ENCODE measurements around the gene CSNK2A3.
A peak's percentile ranks its signal among the peaks of the same experiment; 100 is the strongest.
"Not testable (repeated sequence)": the region's sequence is repeated elsewhere in the genome, so short reads cannot be mapped to it uniquely, and the experiment has no call there.

Gene CSNK2A3

DNA sequence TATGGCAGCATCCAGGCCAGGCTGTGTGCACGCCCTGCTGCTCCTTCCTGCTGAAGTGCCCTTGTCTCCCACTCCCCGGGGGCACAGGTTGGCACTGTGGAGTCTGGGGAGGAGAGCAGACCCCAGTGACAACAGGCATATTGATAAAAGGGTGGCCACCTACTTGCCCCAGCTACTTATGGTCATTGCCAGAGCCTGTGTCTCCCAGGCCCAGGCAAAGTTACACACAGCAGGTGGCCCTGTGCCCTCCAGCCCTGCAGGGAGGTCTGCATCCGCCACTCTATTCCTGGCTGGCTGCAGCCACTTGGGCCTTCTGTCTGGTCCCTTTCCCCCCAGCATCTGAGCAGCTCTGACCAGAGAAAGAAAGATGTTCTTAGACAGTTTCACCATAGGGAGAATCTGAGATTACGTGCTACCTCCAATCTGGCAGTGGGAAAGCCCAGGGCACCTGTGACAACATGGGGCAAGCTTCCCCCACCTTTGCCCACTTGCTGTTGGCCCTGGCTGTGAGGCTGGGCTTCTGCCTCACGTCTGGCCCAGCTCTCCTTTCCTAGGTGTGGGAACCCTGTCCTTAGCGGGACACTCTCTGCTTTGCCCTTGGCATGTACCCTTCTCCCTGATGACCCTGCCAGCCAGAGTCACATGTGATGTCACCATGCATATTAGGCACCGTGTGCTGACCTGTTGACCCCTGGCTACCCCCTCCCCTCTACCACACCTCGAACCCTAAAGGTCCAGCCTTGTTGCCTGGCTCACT lies 25.3 kb upstream of the CSNK2A3 start:
- no peak for DNase-seq

DNA sequence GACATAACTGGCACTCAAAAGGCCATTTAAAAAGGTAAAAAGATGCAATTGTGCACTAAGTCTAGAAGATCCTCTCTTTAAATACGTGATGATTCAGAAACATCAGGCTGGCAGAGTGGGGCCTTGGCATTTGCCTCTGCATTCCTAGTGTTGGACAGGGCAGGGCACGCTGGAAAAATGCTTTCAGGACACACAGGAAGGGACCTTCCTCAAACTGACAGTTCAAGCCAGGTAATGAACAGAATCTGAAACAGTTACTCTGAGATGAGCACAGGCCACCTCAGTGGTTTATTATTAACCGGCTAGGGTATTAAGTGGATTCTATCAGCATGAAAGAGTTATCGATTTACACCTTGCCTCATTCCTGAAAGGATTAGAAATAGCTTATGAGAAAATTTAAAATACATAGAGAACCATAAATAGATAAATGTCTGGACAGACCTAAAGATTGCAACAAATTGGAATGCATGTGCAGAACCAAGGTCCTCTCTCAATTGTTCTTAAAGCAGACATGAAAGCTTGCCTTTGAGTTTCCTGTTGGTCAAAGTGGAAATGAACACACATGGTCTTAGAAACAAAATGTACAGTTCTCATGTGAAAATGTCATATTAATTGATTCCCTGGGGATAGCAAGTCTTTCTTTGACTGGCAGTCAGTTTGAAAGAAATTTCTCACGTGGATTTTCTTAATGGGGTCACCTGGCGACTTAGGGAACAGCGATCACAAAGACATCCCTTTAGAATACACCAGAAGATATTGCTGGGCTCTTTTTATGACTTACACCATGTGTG lies 21.5 kb upstream of the CSNK2A3 start:
- DNase-seq, result no peak

DNA sequence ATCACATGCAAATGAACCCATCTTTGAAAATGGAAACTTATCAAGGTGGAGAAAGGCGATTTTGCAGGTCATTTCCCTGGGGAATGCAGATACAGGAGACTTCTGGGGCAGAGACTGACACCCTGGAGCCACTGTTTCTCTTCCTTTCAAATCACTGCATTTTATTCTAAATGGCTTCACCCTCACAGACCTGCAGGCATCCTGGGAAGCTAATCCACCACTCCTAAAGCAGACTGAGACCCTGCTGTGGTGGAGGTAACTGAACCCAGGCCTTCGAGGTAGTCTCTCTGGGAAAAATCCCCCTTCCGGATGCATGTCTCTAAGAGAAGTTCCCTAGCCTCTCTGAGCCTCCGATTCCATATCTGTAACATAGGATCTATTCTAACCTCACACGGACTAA lies 20.9 kb upstream of the CSNK2A3 start:
- DNase-seq, result no peak

- no peak for DNase-seq
Measured at GRCh38 chr11:11372461-11372860, 19.4 kb upstream of the CSNK2A3 start.

GRCh38 chr11:11370962-11371303 lies 17.9 kb upstream of the CSNK2A3 start:
- no peak for DNase-seq

DNA sequence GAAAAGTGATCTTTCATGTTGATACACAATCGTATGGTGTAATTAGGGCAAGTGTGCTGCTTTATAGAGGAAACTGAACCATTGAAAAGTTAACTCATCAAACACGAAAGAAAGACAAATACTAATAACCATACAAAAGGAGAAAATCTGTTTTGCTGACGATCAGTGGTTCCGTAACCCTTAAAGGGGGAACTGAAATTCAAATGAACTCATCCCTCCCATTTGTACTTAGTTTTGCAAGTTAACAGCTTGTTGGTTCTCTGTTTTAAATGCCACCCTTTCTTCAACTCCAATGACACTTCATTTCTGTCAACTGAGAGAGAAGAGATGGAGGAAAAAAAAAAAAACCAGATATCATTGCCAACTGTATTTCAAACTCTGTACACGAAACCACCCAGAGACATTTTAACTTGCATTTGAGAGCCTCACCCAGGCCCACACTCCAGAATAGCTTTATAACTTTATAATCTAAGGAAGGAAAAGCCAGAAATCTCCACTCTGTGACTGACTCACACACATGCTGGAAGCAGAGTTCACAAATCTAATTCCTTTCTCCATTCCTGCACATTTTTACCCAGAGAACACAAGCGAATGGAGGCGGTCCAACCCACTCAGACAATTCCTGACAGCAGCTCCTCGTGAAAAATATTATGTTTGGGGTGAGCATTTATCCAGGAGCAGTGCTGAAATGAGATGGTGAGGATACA lies 17.4 kb upstream of the CSNK2A3 start:
- DNase-seq, result no peak

DNA sequence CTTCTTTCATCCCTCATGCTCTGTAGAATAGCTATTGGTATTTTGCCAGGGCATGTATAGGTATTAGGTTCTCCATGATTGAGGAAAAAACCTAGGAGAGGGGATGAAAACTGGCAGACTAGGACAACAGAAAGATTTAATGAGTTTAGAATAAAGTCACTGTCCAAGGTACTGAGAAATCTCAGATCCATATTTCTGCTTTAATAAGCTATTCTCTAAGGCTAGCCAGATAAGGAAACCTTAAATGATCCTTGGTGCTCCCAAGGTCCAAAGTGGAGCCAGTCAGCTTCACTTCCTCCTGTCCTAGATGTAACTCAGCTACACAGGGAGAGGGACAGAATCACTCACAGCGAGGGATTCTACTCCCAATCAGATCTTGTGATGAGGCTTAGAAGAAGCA lies 13.7 kb upstream of the CSNK2A3 start:
- no peak for DNase-seq

DNA sequence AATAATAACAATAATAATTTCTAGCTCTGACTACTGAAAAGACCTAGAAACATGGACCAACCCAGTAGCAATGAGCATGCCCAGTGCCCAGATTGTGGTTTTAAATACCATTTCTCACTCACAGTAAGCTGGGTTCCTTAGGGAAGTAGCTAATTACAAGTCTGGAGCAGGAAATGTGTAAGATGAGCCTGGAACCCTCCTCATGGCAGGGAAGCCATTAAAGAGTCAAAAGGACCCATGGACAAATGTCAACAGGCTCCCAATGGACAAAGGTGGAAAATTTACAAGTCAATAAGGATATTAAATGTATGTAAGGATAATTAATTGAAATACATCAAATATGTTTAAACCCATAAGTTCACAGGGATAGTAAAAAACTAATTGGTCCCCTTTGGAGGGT lies 10.6 kb upstream of the CSNK2A3 start:
- no peak for DNase-seq

GRCh38 chr11:11359611-11360010 lies 6.6 kb upstream of the CSNK2A3 start:
- DNase-seq, result no peak

DNA sequence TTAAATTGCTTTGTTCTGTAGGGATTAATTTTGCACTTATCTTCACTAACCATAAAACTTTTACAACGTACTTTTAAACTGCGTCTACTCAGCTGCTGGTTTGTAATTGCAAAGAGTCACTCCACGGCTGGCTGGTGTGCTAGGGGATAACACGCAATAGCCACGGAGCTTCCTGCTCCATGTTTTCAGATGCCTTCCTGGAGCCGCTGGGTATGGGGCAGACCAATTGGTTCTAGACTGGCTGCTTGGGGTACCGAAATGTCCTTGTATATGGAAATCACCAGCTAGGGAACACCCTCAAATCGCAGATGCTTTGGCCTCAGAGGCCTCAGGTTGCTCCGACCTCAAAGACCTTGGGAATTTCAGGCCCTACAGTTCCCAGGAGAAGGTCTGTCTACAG lies 3.8 kb upstream of the CSNK2A3 start:
- DNase-seq, result no peak

DNA sequence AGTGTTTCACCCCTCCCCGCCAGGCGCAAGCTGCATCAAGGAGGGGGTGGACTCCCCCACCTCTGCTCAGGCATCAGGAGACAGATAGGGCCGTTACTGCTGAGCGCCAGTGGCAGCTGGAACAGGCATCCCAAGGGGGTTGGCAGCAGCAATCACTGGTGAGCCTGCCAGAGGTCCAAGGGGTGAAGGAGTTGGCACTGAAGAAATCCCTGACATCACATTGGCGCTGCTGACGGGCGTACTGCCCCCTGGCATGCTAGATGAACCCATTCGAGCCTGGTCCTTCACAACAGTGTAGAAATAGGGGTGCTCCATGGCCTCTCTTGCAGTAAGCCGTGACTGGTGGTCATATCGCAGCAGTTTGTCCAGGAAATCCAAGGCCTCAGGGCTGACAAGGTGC lies 1.2 kb downstream of the CSNK2A3 start:
- not testable (repeated sequence) for DNase-seq

GRCh38 chr11:11351042-11351586 lies 1.9 kb downstream of the CSNK2A3 start:
- no peak for DNase-seq

- peak; percentile 70 for DNase-seq
Measured at GRCh38 chr11:11349870-11350337, 3.1 kb downstream of the CSNK2A3 start.

GRCh38 chr11:11349106-11349825 lies 3.8 kb downstream of the CSNK2A3 start:
- no peak for DNase-seq

DNA sequence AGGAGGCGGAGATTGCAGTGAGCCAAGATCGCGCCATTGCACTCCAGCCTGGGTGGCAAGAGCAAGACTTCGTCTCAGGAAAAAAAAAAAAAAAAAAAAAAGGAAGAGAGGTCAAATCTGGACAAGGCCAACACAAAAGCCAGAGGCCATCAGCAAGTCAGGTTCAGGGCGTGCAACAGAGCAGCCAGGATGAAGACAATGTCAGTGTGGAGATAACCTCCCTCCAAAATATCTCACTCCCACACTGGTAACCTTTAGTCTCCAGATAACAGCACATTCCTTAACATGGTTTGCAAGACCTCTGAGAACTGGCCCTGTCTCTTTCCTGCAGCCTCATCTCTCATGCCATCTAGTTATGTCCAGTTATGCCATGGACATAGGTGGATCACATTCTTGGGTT lies 4.7 kb downstream of the CSNK2A3 start:
- DNase-seq, result no peak

DNA sequence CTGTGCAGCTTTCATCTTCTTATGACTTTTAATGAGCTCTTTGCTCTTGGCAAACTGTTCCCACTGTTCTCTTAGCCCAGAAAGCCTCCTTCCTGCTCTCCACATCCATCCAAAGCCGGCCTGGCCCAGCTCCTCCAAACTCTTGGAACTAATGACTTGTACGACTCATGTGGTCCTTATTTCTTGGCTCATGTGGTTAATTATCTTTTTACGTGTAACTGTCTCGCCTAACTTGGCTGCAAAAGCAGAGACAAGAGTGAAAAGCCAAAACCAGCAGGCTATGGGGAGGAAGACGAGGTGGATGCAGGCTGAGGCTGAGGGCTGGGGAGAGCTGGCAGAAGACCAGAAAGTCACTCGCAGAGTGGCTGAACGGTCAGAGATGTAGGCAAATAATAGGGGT lies 5.5 kb downstream of the CSNK2A3 start:
- DNase-seq, result no peak

DNA sequence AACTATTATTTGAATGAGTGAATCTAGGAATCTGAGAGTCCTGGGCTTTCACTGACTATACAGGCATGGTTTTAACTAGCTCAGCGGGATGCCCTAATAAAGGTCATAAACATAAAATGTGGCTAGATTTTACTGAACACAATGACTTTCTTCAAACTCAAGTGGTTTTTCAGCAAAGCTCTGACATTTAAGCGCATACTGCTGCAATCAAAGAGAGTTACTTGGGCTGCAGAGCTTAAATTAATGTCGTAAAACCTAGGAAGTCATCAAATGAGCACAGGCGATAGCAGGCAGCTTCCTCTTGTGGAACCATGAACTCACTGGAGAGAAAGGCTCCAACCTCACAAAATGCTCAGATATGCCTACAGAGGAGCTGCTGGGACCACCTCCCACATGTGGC lies 6.7 kb downstream of the CSNK2A3 start:
- no peak for DNase-seq

- DNase-seq, result no peak
Measured at GRCh38 chr11:11345099-11345498, 8.0 kb downstream of the CSNK2A3 start.

- DNase-seq, result no peak
Measured at GRCh38 chr11:11344045-11344444, 9.0 kb downstream of the CSNK2A3 start.

DNA sequence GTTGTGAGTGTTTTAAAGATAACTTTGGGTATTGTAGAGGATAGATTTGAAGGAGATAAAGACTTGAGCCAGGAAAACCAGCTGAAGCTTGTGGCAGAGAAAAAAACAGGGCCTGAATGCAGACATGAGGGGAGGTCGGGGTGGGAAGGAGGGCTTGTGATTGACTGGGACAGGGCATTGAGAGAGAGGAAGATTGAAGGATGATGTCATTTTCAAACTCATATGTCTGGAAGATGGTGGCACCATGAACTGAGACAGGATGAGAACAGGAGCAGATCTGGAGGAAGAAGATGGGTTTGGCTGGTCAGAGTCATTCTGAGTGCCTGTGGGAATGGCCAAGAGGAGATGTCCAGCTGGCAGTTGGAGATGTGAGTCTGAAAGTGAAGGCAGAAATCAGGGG lies 14.7 kb downstream of the CSNK2A3 start:
- DNase-seq, result no peak

DNA sequence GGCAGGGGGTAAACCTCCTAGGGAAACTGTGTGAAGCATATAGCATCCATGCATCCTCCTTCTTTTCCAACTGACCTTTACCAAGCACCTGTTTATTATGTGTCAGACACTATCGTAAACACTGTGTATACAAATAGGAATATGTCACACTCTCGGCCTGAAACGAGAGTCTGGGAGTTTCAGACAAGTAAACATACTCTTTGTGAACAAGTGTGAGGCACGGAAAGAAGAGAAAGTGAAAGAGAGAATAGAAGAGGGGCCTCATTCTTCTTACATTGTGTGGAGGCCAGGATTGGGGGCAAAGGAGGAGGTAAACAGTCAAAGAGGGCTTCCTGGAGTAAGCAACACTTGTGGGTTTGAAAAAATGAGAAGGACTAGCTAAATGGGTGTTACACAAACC lies 16.4 kb downstream of the CSNK2A3 start:
- no peak for DNase-seq

DNA sequence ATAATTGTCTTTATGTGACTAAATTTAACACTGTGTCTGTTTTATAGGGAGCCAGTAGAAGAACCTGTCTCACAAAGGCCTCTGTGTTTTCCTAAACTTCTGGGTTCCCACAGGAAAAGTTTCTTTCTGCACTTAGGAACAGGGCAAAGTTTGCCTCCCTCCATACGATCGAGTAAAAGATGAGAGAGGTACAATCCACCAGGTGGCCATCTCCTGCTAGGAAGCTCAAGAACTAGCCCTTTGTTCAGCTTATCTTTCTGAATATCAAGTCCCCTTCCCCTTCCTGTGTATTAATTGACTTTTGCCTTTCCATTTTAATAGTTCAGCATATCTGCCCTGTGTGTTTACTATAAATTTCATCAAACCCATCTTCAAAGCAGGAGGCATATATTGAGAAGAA lies 18.0 kb downstream of the CSNK2A3 start:
- DNase-seq, result no peak

DNA sequence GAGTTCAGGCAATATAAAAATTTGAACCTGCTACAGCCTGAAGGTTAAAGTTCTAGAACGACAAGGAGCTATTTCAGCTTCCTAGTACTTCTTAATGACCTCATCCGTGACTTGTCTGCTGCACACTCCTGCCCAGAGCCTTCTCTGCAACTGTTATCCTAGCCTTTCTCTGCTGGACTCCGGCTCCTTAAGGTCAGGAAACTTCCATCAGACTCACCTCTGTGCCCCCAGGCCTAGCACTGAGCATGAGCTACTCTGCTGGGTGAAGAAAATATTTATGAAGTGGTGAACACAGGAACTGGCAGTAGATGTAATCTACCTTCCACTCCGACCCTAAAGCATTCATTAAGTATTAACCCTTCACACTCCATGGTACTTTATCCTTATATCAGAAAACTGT lies 18.4 kb downstream of the CSNK2A3 start:
- no peak for DNase-seq

All from kidney glomerular epithelial cell (primary cell).